ENCODE results near the gene GRB7.
"Not testable (repeated sequence)": the region's sequence is repeated elsewhere in the genome, so short reads cannot be mapped to it uniquely, and the experiment has no call there.

GRB7 gene

DNA sequence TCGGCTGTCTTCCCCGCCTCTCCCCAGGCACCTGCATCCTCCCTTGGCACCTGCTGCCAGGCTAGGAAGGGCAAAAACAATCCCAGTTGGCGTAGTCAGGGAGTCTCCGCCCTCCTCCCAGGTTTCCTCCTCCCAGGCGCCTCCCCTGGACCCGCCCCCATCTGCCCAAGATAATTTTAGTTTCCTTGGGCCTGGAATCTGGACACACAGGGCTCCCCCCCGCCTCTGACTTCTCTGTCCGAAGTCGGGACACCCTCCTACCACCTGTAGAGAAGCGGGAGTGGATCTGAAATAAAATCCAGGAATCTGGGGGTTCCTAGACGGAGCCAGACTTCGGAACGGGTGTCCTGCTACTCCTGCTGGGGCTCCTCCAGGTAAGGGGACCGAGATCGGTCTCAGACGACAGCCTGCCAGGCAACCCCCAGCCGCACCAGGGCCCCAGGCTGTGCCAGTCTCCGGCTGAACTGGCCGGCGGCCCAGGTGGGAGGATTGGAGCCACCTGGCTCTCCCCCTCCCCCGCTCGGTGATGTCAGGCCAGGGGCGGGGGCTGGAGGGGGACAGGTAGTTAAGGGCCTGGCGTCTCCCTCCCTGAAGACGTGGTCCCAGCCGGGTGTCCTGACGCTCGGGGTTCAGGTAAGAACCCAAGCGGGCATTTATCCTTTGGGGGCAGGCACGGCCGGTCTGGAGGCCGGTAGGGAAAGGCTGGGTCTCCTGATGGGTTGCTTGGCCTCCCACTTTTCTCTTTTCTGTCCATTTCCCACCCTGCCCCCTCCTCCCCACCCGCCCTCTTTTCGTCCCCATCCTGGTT is at the start of gene GRB7:
Gene GRB7 (plus strand): TSS at position 179 of the 808 bp plus-strand sequence. CDS start 4,364 bp downstream, outside the sequence.
- DNase-seq (ENCODE audit: low read depth), result no peak

DNA sequence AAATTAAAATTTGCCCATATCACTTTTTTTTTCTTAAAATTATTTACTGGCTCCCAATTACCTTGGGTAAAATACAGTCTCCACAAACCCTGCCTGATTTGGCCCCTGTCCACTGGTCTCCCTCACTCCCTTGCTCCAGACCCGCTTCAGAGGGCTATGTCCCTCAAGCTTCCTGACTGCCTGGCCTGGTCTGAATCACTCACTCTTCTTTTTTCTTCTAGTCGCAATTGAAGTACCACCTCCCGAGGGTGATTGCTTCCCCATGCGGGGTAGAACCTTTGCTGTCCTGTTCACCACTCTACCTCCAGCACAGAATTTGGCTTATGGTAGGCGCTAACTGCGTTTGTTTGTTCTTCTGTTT is 49.3 kb upstream of the GRB7 start:
- DNase-seq (ENCODE audit: low read depth), result peak; percentile 27

DNA sequence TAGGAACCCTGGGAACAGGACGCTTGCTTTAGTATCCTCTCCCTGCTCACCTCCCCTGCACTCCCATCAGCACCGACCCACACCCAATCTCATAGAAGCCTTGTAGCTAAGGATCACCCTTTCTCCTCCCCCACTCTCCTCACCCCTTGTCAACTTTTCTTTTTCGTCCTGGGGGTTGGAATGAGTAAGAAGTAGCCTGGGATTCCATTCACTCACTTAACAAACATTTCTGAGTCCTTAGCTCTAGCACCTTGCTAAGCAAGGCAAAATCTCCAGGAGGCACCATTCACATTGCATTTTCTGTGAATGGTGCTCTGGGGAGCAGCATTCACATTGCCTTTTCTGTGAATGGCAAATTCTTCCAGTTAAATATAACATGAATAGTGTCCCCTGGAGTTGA is 48.8 kb upstream of the GRB7 start:
- DNase-seq (ENCODE audit: low read depth), result no peak

GRCh38 chr17:39694593-39694992 is 43.1 kb upstream of the GRB7 start:
- no peak for DNase-seq (ENCODE audit: low read depth)

DNA sequence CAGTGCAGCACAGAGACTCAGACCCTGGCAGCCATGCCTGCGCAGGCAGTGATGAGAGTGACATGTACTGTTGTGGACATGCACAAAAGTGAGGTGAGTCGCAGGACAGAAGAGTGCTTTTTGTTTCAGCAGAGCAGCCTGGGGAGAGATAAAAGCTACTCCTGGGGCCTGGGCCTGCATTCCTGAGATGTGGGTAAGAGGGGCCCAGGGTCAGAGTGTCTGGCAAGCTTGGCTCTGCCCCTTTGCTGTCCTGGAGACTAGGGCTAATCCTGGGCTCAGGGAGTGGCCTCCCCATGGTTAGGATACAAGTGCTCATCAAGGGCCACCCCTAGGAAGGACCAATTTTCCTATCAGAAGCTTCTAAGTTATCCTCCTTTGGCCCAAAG is 42.7 kb upstream of the GRB7 start:
- DNase-seq (ENCODE audit: low read depth), result no peak

- no peak for DNase-seq (ENCODE audit: low read depth)
Measured at GRCh38 chr17:39696731-39697130, 41.0 kb upstream of the GRB7 start.

GRCh38 chr17:39697961-39698360 is 39.8 kb upstream of the GRB7 start:
- DNase-seq (ENCODE audit: low read depth), result no peak

- not testable (repeated sequence) for DNase-seq (ENCODE audit: low read depth)
Measured at GRCh38 chr17:39699157-39699817, 38.5 kb upstream of the GRB7 start.

DNA sequence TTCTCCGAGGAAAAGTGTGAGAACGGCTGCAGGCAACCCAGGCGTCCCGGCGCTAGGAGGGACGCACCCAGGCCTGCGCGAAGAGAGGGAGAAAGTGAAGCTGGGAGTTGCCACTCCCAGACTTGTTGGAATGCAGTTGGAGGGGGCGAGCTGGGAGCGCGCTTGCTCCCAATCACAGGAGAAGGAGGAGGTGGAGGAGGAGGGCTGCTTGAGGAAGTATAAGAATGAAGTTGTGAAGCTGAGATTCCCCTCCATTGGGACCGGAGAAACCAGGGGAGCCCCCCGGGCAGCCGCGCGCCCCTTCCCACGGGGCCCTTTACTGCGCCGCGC is 38.0 kb upstream of the GRB7 start, which contains the start of gene ERBB2:
Gene ERBB2 (plus strand): TSS at position 247 of the 330 bp plus-strand sequence. CDS start 175 bp downstream, outside the sequence.
- peak; percentile 85 for DNase-seq (ENCODE audit: low read depth)

DNA sequence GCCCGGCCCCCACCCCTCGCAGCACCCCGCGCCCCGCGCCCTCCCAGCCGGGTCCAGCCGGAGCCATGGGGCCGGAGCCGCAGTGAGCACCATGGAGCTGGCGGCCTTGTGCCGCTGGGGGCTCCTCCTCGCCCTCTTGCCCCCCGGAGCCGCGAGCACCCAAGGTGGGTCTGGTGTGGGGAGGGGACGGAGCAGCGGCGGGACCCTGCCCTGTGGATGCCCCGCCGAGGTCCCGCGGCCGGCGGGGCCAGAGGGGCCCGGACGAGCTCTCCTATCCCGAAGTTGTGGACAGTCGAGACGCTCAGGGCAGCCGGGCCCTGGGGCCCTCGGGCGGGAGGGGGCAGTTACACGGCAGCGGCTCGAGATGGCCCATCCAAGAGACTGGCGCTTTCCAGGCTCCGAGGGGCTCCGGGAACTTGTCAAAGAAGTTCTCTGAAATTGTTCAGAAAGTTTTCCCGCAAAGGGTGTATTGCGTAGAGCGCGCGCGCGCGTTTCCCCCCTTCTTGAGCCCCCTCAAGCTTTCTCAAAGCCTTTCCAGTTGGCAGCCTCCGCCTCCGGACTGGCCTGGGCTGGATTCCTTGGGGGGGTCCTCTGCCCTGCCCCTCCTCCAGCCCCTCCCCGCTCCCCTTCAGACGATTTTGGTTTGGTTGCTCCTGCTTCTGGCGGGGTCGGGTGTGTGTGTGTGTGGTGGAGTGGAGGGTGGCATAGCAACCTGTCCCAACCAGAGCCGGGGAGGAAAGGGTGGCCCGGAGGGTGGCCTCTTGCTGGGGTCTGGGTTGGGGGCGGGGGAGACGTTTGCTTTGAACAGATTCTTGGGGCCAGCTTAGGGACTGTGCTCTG is 37.4 kb upstream of the GRB7 start:
- DNase-seq (ENCODE audit: low read depth), result peak; percentile 32

- DNase-seq (ENCODE audit: low read depth), result no peak
Measured at GRCh38 chr17:39701012-39701783, 36.5 kb upstream of the GRB7 start.

DNA sequence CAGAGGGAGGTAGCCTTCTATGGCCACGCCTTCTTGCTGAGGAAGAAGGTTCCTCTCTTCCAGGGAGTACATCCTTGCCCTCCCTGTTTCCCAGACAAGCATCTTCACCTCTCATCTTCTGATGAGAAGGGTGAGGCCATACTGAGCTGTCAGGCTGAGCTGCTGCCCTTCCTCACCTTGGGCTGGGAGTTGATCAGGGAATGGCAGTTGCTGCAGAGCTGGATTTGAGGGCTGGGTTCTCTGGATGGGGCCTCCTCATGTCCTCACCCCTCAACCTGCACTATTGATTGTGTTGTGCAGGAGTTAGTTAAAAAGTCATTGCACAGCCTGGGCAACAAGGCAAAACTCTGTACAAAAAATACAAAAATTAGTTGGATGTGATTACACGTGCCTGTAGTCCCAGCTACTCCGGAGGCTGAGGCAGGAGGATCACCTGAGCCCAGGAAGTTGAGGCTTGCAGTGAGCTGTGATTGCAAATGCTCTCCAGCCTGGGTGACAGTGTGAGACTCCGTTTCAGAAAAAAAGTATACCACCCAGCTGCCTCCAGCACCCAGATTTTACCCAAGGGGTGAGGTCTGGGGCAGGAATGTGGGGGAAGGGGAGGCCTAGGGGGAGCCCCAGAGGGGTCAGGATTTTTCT is 35.8 kb upstream of the GRB7 start:
- peak; percentile 15 for DNase-seq (ENCODE audit: low read depth)

GRCh38 chr17:39702901-39703893 is 34.5 kb upstream of the GRB7 start:
- no peak for DNase-seq (ENCODE audit: low read depth)

DNA sequence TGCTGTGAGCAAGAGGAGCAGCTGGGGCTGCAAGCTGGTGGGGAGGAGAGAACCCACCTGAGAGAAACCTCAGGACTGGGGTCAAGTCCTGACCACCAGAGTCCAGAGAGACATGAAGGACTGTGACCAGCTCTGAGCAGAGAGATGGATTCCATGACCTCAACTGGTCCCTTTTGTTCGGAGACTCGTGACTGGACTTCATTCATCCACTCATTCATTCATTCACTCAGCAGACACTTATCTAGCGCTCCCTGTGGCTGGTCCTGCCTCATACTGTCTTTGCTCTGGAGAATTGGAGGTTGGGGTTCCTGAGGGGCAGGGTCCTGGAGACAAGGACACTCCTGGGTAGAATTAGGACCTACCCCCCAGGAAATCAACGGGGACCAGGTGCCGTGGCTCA is 33.8 kb upstream of the GRB7 start:
- DNase-seq (ENCODE audit: low read depth), result no peak

DNA sequence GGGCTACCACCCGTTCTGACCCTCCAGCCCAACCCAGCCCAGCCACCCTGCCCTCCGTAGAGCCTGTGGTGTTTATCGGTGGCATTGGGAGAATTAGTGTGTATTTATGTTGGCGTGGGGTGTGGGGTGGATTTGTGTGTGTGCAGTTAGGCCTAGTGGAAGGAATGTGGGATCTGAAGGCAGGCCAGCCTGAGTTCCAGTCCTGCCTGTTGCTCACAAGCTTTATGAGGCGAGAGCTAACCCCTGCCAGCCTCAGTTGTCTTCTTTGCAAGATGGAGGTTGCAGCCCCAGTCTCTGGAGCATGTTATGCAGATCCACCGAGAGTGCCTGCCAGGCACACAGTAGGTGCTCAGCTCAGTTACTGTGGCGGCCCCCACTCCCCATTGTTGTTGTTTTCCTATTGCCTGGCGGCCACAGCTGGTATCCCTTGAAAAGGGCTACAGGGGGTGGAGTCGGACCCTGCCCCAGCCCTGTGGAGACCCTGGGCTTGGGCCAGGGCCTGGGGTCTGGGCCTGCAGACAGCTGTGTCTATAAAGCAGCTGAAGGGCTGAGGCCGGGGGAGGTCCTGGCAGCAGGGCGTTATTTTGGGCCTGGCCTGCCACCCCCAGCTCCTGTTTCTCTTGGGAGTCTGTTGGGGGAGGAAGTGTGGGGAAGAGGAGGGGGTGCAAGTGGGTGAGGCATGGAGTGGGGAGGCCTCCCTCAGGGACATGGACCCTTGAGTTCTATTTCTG is 32.8 kb upstream of the GRB7 start:
- peak; percentile 41 for DNase-seq (ENCODE audit: low read depth)

GRCh38 chr17:39705786-39706348 is 31.9 kb upstream of the GRB7 start:
- DNase-seq (ENCODE audit: low read depth), result no peak

DNA sequence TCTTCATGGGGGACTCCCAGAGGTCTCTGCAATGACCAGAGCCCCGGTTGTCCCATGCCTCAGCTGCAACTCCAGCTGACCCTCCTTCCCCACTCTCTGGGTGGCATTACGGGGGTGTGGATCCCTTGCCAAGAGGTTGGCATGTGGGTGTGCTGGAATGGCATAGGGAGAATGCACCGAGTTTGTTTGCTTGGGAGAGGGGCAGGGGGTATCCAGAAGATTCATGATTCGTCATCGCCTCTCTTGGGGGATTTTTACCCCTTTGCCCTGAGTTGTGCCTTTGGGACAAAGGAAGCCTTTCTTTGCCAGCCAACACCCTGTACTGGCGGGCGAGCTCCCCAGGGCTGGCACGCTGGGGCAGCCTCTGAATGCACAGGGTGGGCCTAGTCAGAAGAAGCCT is 31.4 kb upstream of the GRB7 start:
- no peak for DNase-seq (ENCODE audit: low read depth)

GRCh38 chr17:39706921-39707337 is 30.8 kb upstream of the GRB7 start:
- no peak for DNase-seq (ENCODE audit: low read depth)

GRCh38 chr17:39709319-39709997 is 28.3 kb upstream of the GRB7 start:
- DNase-seq (ENCODE audit: low read depth), result no peak

Measured in EH (cell line).